ENCODE measurements around the gene HCST.

The HCST gene, protein sequence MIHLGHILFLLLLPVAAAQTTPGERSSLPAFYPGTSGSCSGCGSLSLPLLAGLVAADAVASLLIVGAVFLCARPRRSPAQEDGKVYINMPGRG

DNA sequence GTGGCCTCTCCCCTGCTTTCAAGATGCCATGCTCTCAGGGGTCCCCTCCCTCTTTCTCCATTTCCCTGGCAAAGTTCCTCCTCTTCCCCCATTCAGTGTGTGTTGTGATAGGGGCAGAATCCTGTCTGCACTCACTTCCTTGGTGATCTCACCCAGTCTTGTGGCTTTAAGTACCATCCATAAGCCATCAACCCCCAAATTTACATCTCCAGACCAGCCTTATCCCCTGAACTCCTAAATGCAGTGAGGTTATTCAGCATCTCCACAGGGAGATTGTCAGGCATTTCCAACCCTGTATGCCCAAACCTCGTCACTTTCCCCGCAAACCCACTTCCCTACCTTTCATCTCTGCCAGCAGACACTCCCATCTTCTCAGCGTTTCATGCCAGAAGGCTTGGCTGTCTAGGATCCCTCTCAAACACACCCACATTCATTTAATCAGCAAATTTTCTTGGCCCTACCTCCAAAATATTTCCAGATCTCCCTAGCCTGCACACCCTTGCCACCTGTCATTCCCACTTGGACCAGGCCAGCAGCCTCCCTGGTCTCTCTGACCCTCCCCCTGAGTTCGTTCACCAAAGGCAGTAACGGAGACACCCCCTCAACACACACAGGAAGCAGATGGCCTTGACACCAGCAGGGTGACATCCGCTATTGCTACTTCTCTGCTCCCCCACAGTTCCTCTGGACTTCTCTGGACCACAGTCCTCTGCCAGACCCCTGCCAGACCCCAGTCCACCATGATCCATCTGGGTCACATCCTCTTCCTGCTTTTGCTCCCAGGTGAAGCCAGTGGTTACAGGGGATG lies at the start of gene HCST:
Gene HCST (plus strand): TSS at position 676 of the 808 bp plus-strand sequence. CDS start 65 bp downstream, at position 741.
- no peak for DNase-seq (ENCODE audit: low read depth in 2 of 2)

GRCh38 chr19:35853038-35853756 lies 49.1 kb upstream of the HCST start:
- DNase-seq (ENCODE audit: low read depth in 2 of 2): no peak

DNA sequence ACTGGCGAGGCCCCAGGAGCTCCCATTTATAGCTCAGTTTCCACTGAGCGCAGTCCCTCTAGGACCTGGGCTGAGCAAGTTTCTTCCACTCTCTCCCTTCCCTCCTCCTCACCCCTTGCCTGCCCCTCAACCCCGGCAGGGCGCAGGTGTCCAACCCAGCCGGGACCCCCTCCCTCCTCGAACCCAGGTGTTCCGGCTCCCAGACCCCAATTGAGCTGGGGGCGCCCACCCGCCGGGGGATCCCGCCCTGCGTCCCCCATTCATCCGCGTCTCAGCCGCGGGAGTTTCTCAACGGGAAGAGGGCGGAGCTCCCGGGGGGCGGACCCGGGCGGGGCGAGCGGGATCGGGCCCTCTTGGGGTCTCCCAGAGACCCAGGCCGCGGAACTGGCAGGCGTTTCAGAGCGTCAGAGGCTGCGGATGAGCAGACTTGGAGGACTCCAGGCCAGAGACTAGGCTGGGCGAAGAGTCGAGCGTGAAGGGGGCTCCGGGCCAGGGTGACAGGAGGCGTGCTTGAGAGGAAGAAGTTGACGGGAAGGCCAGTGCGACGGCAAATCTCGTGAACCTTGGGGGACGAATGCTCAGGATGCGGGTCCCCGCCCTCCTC lies 45.7 kb upstream of the HCST start, which contains the start of gene KIRREL2:
Gene KIRREL2 (plus strand): TSS at position 366 of the 604 bp plus-strand sequence. CDS start 209 bp downstream, at position 575.
- DNase-seq (ENCODE audit: low read depth in 2 of 2): no peak

GRCh38 chr19:35858311-35858710 lies 44.0 kb upstream of the HCST start:
- no peak for DNase-seq (ENCODE audit: low read depth in 2 of 2)

DNA sequence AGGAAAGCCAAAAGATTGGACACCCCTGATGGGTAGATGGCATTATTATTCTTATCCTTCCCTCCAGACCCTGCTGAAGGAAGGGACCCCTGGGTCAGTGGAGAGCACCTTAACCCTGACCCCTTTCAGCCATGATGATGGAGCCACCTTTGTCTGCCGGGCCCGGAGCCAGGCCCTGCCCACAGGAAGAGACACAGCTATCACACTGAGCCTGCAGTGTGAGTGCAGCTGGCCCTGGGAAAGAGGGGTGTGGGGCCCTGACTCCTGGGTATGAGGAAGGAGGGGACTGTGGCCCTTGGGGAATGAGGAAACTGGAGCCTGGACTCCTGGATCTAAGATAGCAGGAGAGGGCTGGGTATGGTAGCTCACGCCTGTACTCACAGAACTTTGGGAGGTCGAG lies 42.9 kb upstream of the HCST start:
- no peak for DNase-seq (ENCODE audit: low read depth in 2 of 2)

DNA sequence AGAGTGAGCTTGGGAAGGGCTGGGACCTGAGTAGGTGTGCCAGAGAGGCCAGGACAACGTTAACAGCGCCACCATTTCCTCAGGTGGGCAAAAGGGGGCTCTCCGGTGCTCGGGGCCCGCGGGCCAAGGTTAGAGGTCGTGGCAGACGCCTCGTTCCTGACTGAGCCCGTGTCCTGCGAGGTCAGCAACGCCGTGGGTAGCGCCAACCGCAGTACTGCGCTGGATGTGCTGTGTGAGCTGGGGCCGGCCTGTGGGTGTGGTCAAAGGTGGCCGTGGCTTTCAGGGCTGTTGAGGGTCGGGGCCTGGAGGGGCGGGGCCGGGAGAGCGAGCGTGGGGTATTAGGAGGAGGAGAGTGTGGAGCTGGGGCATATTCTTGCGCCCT lies 41.9 kb upstream of the HCST start:
- DNase-seq (ENCODE audit: low read depth in 2 of 2): no peak

- no peak for DNase-seq (ENCODE audit: low read depth in 2 of 2)
These were observed 41.3 kb upstream of the HCST start for GRCh38 chr19:35860818-35861639.

DNA sequence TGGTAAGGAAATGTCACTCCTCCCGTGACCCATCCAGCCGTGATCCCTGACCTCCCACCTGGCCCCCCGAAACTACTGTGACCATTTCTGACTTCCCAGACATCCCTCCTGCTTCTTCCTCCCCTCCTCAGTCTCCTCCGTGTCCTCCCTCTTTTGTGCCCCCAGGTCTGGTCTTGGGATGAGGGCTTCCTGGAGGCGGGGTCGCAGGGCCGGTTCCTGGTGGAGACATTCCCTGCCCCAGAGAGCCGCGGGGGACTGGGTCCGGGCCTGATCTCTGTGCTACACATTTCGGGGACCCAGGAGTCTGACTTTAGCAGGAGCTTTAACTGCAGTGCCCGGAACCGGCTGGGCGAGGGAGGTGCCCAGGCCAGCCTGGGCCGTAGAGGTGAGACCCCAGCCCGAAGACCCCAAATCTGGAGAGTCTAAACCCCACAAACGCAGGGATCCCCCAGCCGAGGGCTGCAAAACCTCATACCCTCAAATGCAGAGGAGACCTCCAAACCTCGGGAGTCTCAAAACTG lies 40.6 kb upstream of the HCST start:
- no peak for DNase-seq (ENCODE audit: low read depth in 2 of 2)

DNA sequence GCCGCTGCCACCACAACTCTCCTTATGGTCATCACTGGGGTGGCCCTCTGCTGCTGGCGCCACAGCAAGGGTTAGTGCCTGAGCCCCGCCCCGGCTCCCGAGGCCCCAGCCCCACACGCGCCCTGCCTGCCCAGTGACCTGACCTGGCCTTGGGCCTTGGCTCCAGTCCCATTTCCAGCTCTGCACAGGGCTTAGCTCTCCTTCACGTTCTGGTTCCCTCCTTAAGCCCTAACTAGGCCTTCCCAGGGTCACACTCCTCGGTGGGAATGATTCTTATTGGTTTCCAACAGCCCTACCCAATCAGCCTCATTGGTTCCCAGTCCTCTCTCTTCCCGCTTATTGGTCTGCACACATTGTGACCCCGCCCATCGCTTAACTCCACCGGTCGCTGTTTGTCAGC lies 39.8 kb upstream of the HCST start:
- no peak for DNase-seq (ENCODE audit: low read depth in 2 of 2)

DNA sequence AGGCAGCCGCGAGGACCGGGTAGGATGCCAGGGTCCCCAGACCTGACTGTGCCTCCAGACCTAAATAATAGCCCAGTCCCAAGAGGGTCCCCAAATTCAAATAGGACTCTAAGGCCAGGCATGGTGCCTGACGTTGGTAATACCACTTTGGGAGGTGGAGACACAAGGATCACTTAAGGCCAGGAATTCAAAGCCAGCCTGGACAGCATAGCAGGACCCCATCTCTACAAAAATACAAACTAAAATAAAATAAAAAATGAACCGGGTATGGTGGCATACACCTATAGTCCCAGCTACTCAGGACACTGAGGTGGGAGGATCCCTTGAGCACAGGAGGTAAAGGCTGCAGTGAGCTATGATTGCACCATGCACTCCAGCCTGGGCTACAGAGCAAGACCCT lies 39.3 kb upstream of the HCST start:
- DNase-seq (ENCODE audit: low read depth in 2 of 2): no peak

GRCh38 chr19:35868172-35868822 lies 34.0 kb upstream of the HCST start, which contains the start of gene APLP1:
TSS of gene APLP1 (plus strand) at chr19:35868574. CDS start at chr19:35868637, 63 bp downstream.
- peak; percentile 64 to 66 for DNase-seq (ENCODE audit: low read depth in 2 of 2)

GRCh38 chr19:35868823-35869326 lies 33.5 kb upstream of the HCST start:
- no peak for DNase-seq (ENCODE audit: low read depth in 2 of 2)

GRCh38 chr19:35869327-35870123 lies 32.8 kb upstream of the HCST start:
- peak; percentile 78 to 86 for DNase-seq (ENCODE audit: low read depth in 2 of 2)

DNA sequence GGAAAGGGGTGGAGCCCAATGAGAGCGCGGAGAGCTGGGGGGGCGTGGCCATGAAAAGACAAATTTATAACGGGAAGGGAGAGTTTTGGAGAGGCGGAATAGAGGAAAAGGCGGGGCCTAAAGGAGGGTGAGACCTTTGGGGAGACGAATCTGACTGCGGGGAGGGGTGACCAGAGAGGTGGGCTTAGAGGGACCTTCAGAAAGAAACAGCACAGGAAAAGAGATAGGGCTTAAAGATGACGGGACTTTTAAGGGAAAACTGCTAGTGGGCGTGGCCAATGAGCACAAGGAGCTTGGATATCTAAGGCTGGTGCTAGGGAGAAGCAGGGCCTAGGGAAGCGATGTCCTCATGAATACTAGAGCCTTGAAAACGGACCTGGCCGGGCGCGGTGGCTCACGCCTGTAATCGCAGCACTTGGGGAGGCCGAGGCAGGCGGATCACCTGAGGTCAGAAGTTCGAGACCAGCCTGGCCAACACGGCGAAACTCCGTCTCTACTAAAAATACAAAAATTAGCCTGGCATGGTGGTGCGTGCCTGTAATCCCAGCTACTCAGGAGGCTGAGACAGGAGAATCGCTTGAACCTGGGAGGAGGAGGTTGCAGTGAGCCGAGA lies 32.1 kb upstream of the HCST start:
- peak in 1 of 2 donors; percentile 58 for DNase-seq (ENCODE audit: low read depth in 2 of 2)

GRCh38 chr19:35870798-35871197 lies 31.5 kb upstream of the HCST start:
- DNase-seq (ENCODE audit: low read depth in 2 of 2): no peak

- no peak for DNase-seq (ENCODE audit: low read depth in 2 of 2)
These were observed 30.7 kb upstream of the HCST start for GRCh38 chr19:35871611-35872010.

GRCh38 chr19:35872180-35872579 lies 30.1 kb upstream of the HCST start:
- DNase-seq (ENCODE audit: low read depth in 2 of 2): no peak

DNA sequence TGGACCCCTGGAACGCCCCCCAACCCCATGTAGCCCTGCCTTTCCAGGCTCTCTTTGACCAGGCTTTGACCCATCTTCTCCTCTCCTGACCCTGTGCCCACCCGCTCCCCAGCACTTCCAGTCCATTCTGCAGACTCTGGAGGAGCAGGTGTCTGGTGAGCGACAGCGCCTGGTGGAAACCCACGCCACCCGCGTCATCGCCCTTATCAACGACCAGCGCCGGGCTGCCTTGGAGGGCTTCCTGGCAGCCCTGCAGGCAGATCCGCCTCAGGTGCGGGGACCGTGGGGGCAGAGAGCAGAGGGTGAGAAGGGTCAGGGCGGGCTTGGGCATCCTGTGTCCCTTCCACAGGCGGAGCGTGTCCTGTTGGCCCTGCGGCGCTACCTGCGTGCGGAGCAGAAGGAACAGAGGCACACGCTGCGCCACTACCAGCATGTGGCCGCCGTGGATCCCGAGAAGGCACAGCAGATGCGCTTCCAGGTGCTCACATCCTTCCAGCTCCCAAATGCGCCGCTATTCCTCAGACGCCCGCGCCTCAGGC lies 27.9 kb upstream of the HCST start:
- no peak for DNase-seq (ENCODE audit: low read depth in 2 of 2)

GRCh38 chr19:35879068-35879467 lies 23.3 kb upstream of the HCST start:
- no peak for DNase-seq (ENCODE audit: low read depth in 2 of 2)
